ENCODE data around the gene LRRC4B. TPM values are rescaled to one million over a fixed set of nuclear protein-coding genes. Genes with fewer than 3 reads are reported as not detected.
A peak's percentile ranks its signal among the peaks of the same experiment; 100 is the strongest.
"Not testable (repeated sequence)": the region's sequence is repeated elsewhere in the genome, so short reads cannot be mapped to it uniquely, and the experiment has no call there.

Gene LRRC4B
- total and polyA plus RNA-seq, 2 donors from 2014 or later = 1.2 to 2.6 TPM

DNA sequence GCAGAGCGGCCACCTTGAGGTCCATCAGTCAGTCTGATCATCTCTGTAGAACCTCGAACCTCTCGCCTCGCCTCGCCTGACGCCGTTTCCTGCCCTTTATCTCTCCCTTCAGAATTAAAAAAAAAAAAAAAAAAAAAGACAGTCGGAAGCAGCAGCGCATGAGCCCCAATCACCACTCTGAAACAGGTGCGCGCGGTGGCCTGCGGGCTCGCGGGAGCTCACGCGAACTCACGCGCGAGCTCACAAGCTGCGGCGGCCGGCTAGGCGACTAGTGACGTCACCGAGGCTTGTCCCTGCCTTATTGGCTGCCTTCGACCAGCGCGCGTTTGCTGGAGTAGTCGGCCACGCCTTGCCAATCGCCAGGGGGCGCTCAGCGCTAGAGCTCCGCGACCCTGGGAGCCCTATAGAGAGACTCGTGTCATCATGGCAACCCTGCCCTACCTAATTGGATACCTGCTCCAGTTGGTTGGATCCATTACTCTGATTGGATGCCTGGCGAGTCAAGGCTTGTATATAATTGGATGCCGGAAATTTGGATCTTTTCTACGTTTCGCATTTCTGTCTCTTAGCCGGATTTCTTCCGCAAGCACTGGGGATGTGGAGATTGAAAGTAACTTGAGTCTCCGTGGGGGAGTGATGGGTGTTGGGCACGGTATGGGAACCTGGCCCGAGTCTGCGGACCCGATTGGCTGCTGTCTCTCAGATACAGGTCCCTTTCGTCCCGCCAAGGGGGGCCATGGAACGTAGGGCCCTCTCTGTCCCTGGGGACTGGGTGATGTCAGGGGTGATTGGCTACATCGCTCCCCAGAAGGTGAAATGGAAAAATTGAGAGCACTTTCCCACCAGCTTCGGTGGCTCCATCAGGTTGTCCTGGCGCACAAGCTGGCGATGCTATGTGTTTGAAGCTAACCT is 39.9 kb upstream of the LRRC4B start:
- Histone ChIP-seq H3K4me1 (ENCODE audit: control insufficient read depth in 2 of 3, insufficient read depth in 2 of 3, low read depth in 1 of 3, low read length in 3 of 3) (no peaks in the 10 kb centered on the region), H3K4me3 (ENCODE audit: low read length in 3 of 3) (no peak overlapping the region), H3K9ac (ENCODE audit: low read length in 3 of 3) (no peak overlapping the region), H3K9me3 (ENCODE audit: control insufficient read depth in 2 of 3, insufficient read depth in 1 of 3, low read length in 3 of 3) (peaks cover 0 to 5% (median 0%) of the 10 kb centered on the region in 3 donors), H3K36me3 (ENCODE audit: control insufficient read depth in 2 of 3, insufficient read depth in 3 of 3, low read length in 3 of 3) (no peaks in the 10 kb centered on the region), H3K27ac (ENCODE audit: low read depth in 2 of 2, low read length in 2 of 2) (no peak overlapping the region), H3K27me3 (ENCODE audit: control insufficient read depth, insufficient read depth, low read length) (no peaks in the 10 kb centered on the region)
- FAIRE-seq = no peak
- intact Hi-C loops (cut with DNase I) = no loop called here
- DNase-seq = peak; percentile 91 to 98 (median 96)
- TF ChIP-seq, protein P1, sequence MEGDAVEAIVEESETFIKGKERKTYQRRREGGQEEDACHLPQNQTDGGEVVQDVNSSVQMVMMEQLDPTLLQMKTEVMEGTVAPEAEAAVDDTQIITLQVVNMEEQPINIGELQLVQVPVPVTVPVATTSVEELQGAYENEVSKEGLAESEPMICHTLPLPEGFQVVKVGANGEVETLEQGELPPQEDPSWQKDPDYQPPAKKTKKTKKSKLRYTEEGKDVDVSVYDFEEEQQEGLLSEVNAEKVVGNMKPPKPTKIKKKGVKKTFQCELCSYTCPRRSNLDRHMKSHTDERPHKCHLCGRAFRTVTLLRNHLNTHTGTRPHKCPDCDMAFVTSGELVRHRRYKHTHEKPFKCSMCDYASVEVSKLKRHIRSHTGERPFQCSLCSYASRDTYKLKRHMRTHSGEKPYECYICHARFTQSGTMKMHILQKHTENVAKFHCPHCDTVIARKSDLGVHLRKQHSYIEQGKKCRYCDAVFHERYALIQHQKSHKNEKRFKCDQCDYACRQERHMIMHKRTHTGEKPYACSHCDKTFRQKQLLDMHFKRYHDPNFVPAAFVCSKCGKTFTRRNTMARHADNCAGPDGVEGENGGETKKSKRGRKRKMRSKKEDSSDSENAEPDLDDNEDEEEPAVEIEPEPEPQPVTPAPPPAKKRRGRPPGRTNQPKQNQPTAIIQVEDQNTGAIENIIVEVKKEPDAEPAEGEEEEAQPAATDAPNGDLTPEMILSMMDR (IDR thresholded peaks at IDR 0.05; ENCODE audit: borderline replicate concordance, extremely low read depth, insufficient read depth) = peak; percentile 16

- Histone ChIP-seq H3K27ac (ENCODE audit: low read depth in 2 of 2, low read length in 2 of 2) (no peak overlapping the region), H3K27me3 (ENCODE audit: control insufficient read depth, insufficient read depth, low read length) (peaks cover 5% of the 10 kb centered on the region), H3K4me1 (ENCODE audit: control insufficient read depth in 2 of 3, insufficient read depth in 2 of 3, low read depth in 1 of 3, low read length in 3 of 3) (no peaks in the 10 kb centered on the region), H3K4me3 (ENCODE audit: low read length in 3 of 3) (no peak overlapping the region), H3K36me3 (ENCODE audit: control insufficient read depth in 2 of 3, insufficient read depth in 3 of 3, low read length in 3 of 3) (no peaks in the 10 kb centered on the region), H3K9ac (ENCODE audit: low read length in 3 of 3) (no peak overlapping the region), H3K9me3 (ENCODE audit: control insufficient read depth in 2 of 3, insufficient read depth in 1 of 3, low read length in 3 of 3) (peaks cover 0 to 5% (median 0%) of the 10 kb centered on the region in 3 donors)
- intact Hi-C loops (cut with DNase I) = no loop called here
- FAIRE-seq (no peak), DNase-seq (no peak)
- TF ChIP-seq, protein P1 (IDR thresholded peaks at IDR 0.05; ENCODE audit: borderline replicate concordance, extremely low read depth, insufficient read depth) = no peak
These were observed 39.2 kb upstream of the LRRC4B start for GRCh38 chr19:50607388-50607787.

- H3K27me3 ChIP-seq (ENCODE audit: control insufficient read depth, insufficient read depth, low read length) = peaks cover 11% of the 10 kb centered on the region
- H3K27ac ChIP-seq (ENCODE audit: low read depth in 2 of 2, low read length in 2 of 2); H3K9ac ChIP-seq (ENCODE audit: low read length in 3 of 3); intact Hi-C loops (cut with DNase I); FAIRE-seq; H3K9me3 ChIP-seq (ENCODE audit: control insufficient read depth in 2 of 3, insufficient read depth in 1 of 3, low read length in 3 of 3); H3K4me3 ChIP-seq (ENCODE audit: low read length in 3 of 3); H3K4me1 ChIP-seq (ENCODE audit: control insufficient read depth in 2 of 3, insufficient read depth in 2 of 3, low read depth in 1 of 3, low read length in 3 of 3); H3K36me3 ChIP-seq (ENCODE audit: control insufficient read depth in 2 of 3, insufficient read depth in 3 of 3, low read length in 3 of 3): not testable (repeated sequence)
- DNase-seq = peak in 3 of 5 donors; percentile 9 to 63 (median 46)
These were observed 38.0 kb upstream of the LRRC4B start for GRCh38 chr19:50606059-50606836.

GRCh38 chr19:50604264-50605073 is 36.2 kb upstream of the LRRC4B start:
- H3K4me1 ChIP-seq (ENCODE audit: control insufficient read depth in 2 of 3, insufficient read depth in 2 of 3, low read depth in 1 of 3, low read length in 3 of 3); H3K9ac ChIP-seq (ENCODE audit: low read length in 3 of 3); FAIRE-seq; H3K9me3 ChIP-seq (ENCODE audit: control insufficient read depth in 2 of 3, insufficient read depth in 1 of 3, low read length in 3 of 3); H3K4me3 ChIP-seq (ENCODE audit: low read length in 3 of 3); intact Hi-C loops (cut with DNase I); H3K36me3 ChIP-seq (ENCODE audit: control insufficient read depth in 2 of 3, insufficient read depth in 3 of 3, low read length in 3 of 3); H3K27ac ChIP-seq (ENCODE audit: low read depth in 2 of 2, low read length in 2 of 2); DNase-seq: not testable (repeated sequence)
- H3K27me3 ChIP-seq (ENCODE audit: control insufficient read depth, insufficient read depth, low read length) = peaks cover 11% of the 10 kb centered on the region
